Activated CD8-positive, alpha-beta T cell treated with anti-CD3 and anti-CD28 coated beads for 36 hours (primary cell): ENCODE data around the gene NSUN7. TPM values are rescaled to one million over a fixed set of nuclear protein-coding genes. Genes with fewer than 3 reads are reported as not detected.

Experiments used
- ATAC-seq: fragments of 200-7000 bp; cut with Tn5 transposase; one replicate; pipeline ENCODE4 v1.10.0; 2021; ENCODE audit warnings: mild to moderate bottlenecking, moderate library complexity
- CTCF ChIA-PET: fragments of 350-600 bp; sonication (Branson Sonifier 250); formaldehyde crosslinking; loops from one replicate; lab custom pipeline; 2021; ENCODE audit warnings: antibody characterized with exemption; lab: Charles Lee
- POLR2A ChIA-PET: fragments of 350-600 bp; sonication (Branson Sonifier 250); formaldehyde crosslinking; loops from one replicate; lab custom pipeline; 2021; ENCODE audit warnings: antibody characterized with exemption; lab: Charles Lee
- DNase-seq: peaks from one replicate; pipeline ENCODE4 v3.0.0-alpha.2; 2020
- H3K27ac Mint-ChIP-seq: one replicate; pipeline ENCODE4 v1.8.0; 2021; ENCODE audit warnings: mild to moderate bottlenecking, mixed read lengths
- H3K27me3 Mint-ChIP-seq: one replicate; pipeline ENCODE4 v1.8.0; 2021; ENCODE audit warnings: mixed read lengths
- H3K36me3 Mint-ChIP-seq: one replicate; pipeline ENCODE4 v1.8.0; 2021; ENCODE audit warnings: low read depth, mixed read lengths
- H3K4me1 Mint-ChIP-seq: one replicate; pipeline ENCODE4 v1.8.0; 2021; ENCODE audit warnings: low read depth, mixed read lengths
- H3K4me3 Mint-ChIP-seq: one replicate; pipeline ENCODE4 v1.8.0; 2021; ENCODE audit warnings: mild to moderate bottlenecking, moderate library complexity, mixed read lengths
- H3K9me3 Mint-ChIP-seq: one replicate; pipeline ENCODE4 v1.8.0; 2021; ENCODE audit warnings: mixed read lengths
- CTCF ChIP-seq: fragments of 200-600 bp; IDR thresholded peaks from one replicate; pipeline ENCODE4 v1.8.0; 2022; ENCODE audit warnings: antibody characterized with exemption, mild to moderate bottlenecking
- intact Hi-C: fragments of 100-400 bp; cut with micrococcal nuclease; formaldehyde crosslinking; loops from one replicate; pipeline ENCODE4 v1.10.0; 2022
- total RNA-seq, 2 experiments: library from RNA; stranded (reverse); gene quantifications; one replicate each; pipeline ENCODE4 v1.2.3, GENCODE V29; 2021

Gene NSUN7
- total RNA-seq, 2 experiments from 2014 or later: 0.20 to 0.22 TPM

GRCh38 chr4:40720351-40720750, 29.4 kb upstream of the NSUN7 start:
- ATAC-seq: no peak
- POLR2A ChIA-PET: no interaction called here

GRCh38 chr4:40720916-40721315, 28.8 kb upstream of the NSUN7 start:
- Mint-ChIP-seq H3K36me3 (no peaks in the 10 kb centered on the region), H3K9me3 (no peaks in the 10 kb centered on the region), H3K27me3 (no peaks in the 10 kb centered on the region), H3K27ac (no peak overlapping the region), H3K4me1 (peaks cover 13% of the 10 kb centered on the region), H3K4me3 (no peak overlapping the region)
- DNase-seq: no peak
- ATAC-seq: no peak
- ChIA-PET POLR2A (no interaction called here), CTCF (interaction anchor here (0.9 kb wide), 1 partner anchor 396 kb away, joined by 3 read pairs; no protein-coding TSS in a partner anchor)
- intact Hi-C loops: no loop called here
- TF ChIP-seq CTCF: no peak

More at GRCh38 chr4:40720351-40720750, 29.4 kb upstream of the NSUN7 start:
- DNase-seq: no peak
- intact Hi-C loops: no loop called here
- TF ChIP-seq CTCF: no peak
- no peaks in the 10 kb centered on the region for H3K9me3 Mint-ChIP-seq
- H3K36me3 Mint-ChIP-seq: no peaks in the 10 kb centered on the region
- CTCF ChIA-PET: interaction anchor here (1.0 to 2.0 kb wide), 2 partner anchors 47 to 169 kb away, joined by 5 read pairs; no protein-coding TSS in a partner anchor
- peaks cover 13% of the 10 kb centered on the region for H3K4me1 Mint-ChIP-seq
- H3K27me3 Mint-ChIP-seq: no peaks in the 10 kb centered on the region
- H3K4me3 Mint-ChIP-seq: no peak overlapping the region
- no peak overlapping the region for H3K27ac Mint-ChIP-seq

GRCh38 chr4:40721730-40722171, 28.0 kb upstream of the NSUN7 start:
- peak; percentile 32 for ATAC-seq
- no peak for DNase-seq
- no peak for TF ChIP-seq CTCF
- Mint-ChIP-seq H3K27me3 (peaks cover 3% of the 10 kb centered on the region), H3K4me1 (peaks cover 13% of the 10 kb centered on the region), H3K4me3 (no peak overlapping the region), H3K36me3 (no peaks in the 10 kb centered on the region), H3K27ac (no peak overlapping the region), H3K9me3 (no peaks in the 10 kb centered on the region)
- ChIA-PET CTCF (interaction anchor here (0.9 kb wide), 1 partner anchor 397 kb away, joined by 3 read pairs; no protein-coding TSS in a partner anchor), POLR2A (no interaction called here)
- intact Hi-C loops: no loop called here

GRCh38 chr4:40722576-40723161, 27.1 kb upstream of the NSUN7 start:
- CTCF ChIA-PET: interaction anchor here (0.8 kb wide), 1 partner anchor 398 kb away, joined by 4 read pairs; no protein-coding TSS in a partner anchor
- POLR2A ChIA-PET: interaction anchor here (0.7 kb wide), 1 partner anchor 23 kb away, joined by 3 read pairs; no protein-coding TSS in a partner anchor
- peak; percentile 33 for DNase-seq
- Mint-ChIP-seq H3K4me1 (peaks cover 13% of the 10 kb centered on the region), H3K36me3 (no peaks in the 10 kb centered on the region), H3K9me3 (no peaks in the 10 kb centered on the region), H3K4me3 (no peak overlapping the region), H3K27me3 (peaks cover 3% of the 10 kb centered on the region), H3K27ac (no peak overlapping the region)
- peak; percentile 55 for ATAC-seq
- no peak for TF ChIP-seq CTCF
- intact Hi-C loops: no loop called here

GRCh38 chr4:40723728-40724127, 26.0 kb upstream of the NSUN7 start:
- H3K27me3 Mint-ChIP-seq: peaks cover 4% of the 10 kb centered on the region
- no peak overlapping the region for H3K27ac Mint-ChIP-seq
- TF ChIP-seq CTCF: no peak
- peaks cover 13% of the 10 kb centered on the region for H3K4me1 Mint-ChIP-seq
- H3K4me3 Mint-ChIP-seq: no peak overlapping the region
- no peak for ATAC-seq
- H3K36me3 Mint-ChIP-seq: no peaks in the 10 kb centered on the region
- H3K9me3 Mint-ChIP-seq: no peaks in the 10 kb centered on the region
- CTCF ChIA-PET: interaction anchor here (0.8 kb wide), 1 partner anchor 399 kb away, joined by 4 read pairs; no protein-coding TSS in a partner anchor
- no peak for DNase-seq
- intact Hi-C loops: no loop called here
- POLR2A ChIA-PET: interaction anchor here (0.7 kb wide), 1 partner anchor 1265 kb away, joined by 3 read pairs; the partner anchor contains the start of gene LIAS
